GM18861 (cell line): ENCODE measurements around the gene HBEGF.

Experiments
- ATAC-seq: cut with Tn5 transposase; IDR thresholded peaks from one replicate; pipeline ENCODE4 v1.9.1; 2021; ENCODE audit not compliant: unreplicated experiment

Gene HBEGF

DNA sequence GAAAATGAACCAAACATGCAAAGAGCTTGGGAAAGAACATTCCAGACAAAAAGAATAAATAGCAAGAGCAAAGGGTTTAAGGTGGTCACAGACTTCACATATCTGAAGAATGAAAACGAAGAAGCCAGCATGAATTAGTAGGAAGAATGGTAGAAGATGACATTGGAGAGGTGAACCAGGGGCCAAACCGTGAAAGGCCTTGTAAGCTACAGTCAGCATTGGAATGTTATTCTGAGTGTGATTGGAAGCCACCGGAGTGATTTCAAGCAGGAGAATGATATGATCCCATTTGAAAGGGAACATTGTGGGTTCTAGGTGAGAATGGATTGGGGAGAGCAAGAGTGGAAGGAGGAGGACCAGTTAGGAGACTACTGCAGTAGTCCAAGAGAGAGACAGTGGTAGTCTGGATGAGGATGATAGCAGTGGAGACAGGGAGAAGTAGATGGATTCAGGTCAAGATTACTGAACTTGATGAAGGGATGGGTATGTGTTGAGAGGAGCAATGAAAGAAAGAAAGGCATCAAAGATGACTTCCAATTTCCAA is 36.6 kb downstream of the HBEGF start:
- ATAC-seq: no peak

DNA sequence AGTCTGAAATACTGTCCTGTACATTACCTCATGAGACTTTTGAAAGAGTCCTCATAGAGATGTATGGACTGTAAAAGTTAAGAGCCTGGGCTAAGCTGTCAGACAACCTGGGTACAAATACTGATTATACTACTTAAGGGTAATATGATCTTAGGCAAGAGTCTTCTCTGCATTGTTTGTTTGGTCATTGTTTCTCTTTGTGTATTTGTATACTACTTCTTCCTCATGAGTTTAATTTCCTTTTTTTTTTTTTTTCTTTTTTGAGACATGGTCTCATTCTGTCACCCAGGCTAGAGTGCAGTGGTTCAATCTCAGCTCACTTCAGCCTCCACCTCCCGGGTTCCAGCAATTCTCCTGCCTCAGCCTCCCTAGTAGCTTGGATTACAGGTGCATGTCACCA is 40.9 kb downstream of the HBEGF start:
- ATAC-seq: no peak

DNA sequence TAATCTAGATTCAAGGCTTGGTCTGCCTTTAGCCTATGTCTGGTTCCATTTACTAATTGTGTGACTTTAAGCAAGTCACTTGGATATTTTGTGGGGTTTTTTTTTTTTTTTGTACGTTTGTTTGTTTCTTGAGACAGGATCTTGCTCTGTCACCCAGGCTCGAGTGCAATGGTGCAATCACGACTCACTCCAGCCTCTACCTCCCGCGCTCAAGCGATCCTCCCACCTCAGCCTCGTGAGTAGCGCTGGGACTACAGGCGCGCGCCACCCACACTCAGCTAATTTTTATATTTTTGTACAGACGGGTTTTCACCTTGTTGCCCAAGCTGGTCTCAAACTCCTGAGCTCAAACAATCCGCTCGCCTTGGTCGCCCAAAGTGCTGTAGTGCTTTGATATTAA is 42.4 kb downstream of the HBEGF start:
- ATAC-seq: no peak

DNA sequence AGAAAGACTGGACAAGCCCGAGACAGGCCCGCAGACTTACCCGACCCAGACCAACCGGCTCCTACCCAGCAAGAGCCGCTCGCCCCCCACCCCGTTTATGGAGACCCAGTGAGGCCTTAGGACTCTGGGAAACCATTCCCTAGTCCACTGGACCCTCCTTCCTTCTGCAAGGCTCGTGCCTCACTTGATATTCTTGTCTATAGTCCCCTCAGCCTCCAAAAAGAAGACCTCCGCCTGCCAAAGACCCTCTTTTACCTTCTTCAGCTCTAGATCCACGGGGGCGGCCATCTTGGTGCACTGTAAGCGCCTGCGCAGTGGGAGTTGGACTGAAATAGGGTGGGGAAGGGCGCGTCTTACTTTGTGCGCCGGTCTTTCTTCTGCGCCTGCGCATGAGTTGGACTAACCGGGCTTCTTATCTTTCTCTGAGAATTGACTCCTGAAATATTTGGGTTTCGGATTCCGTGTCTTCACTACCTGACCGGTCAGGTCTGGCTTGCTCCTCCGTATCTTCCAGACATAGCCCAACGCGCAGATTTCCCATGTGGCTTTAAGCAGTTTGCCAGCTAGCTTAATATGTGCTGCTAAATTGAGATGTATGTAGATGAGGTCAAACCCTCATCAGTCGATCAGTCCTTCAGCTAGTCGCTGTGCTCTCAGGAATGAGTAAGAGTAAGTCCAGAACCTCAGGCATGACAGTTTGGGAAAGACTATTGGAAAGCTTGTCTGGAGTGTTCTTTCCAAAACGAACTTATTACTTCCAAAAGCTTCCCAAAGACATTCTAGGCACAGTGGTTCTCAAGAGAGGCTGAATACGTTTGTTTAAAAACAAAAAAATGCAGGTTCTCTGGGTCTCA is 43.4 kb downstream of the HBEGF start, which contains the start of gene PFDN1:
Gene PFDN1 (minus strand): TSS at position 316 of the 854 bp plus-strand sequence. CDS start 28 bp downstream, at position 288.
- ATAC-seq: peak; percentile 90

DNA sequence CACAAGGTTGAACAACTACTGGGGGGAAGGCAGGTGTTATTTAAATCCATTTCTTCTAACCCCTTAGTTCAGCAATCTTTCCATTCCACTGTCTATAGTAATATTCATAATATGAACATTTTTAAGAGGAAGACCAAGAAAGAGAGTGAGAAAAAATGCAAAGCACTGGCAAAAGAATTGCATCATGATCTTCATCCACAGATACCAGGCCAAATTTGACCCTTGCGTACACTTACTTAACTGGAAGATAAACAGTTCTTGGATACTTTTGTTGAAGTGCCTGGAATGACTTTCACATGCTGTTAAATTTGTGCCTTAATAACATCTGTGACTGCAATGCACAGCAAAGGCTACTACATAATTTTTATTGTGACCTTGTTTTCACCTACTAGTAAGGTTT is 45.3 kb downstream of the HBEGF start:
- no peak for ATAC-seq

DNA sequence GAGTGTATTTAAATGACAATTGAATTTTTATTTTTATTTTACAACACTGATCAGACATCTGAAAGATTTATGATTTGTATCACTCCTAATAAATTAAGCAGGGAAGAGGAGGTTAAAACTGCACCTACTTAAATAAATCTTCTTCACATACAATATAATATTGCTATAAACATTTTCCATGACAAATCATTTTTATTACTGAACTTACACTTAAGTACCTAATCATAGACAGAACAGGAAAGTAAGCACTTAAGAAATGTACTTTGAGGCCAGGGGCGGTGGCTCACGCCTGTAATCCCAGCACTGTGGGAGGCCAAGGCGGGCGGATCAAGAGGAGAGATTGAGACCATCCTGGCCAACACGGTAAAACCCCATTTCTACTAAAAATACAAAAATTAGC is 47.3 kb downstream of the HBEGF start:
- ATAC-seq: no peak

DNA sequence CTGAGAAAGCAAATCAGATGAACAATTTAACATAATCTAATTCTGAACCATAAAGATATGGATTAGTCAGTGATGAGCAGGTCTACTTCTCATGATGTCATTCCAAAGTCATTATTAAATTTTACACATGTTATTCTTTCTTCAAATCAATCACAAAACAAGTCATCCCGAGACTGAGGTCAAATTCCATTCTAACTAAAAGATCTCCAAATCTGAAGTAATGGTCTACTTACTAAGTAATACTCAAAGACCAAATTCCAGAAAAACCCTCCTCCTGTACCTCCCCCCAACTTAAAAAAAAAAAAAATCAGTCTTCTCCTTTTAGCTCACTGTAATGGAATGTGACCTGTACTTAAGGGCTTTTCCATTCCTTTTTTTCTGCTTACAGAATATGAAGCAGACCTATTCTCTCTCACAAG is 48.2 kb downstream of the HBEGF start:
- no peak for ATAC-seq

DNA sequence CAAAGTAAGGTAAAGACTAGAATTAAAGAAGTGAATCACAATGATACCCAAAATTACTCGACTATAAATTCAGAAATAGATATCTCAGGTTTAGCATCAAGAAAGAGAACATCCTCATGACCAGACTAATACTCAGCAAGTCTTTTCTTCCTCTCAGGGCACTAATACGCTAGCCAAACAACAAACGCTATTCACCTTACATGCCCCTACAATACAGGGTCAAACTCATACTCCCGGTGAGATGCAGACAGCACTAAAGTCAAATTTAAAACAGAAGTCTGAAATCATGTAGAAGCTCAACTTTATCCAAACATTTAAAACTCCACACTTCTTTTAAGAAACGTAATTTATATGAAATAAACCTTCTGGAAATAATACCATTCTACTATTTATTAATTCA is 49.1 kb downstream of the HBEGF start:
- no peak for ATAC-seq

DNA sequence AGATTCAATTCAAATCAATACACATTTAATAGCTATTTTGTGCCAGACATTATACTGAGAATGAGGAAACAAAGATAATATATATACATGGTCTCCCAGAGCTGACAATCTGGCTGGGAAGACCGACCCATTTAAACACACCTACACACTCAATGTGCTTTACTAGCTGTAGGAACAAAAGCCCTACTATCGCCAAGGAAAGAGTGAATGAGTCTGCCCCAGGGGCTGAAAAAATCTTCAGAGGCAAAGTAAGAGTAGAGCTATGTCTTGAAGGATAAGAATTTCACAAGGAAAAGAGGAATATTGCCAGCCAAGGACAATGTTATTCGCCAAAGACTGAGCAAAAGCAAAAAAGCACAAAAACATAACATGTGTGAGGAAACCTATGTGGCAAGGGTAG is 50.1 kb downstream of the HBEGF start:
- no peak for ATAC-seq

DNA sequence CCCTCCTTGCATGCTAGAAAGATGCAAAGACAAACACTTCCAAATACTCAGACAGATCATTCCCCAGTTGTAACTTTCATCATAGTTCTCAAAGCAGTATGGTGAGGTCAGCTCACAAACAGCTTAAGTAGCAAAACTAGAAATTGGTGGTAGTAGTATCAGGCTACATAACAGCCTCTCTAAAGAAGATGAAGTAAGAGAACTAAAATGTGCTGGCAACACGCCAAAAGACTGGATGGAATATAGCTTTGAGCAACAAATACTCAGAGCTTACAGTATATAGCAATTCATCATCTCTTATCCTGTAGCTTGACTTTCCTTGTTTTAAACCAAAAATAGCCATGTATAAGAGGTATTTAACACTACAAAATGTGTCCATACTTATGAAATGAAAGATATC is 51.0 kb downstream of the HBEGF start:
- ATAC-seq: no peak

DNA sequence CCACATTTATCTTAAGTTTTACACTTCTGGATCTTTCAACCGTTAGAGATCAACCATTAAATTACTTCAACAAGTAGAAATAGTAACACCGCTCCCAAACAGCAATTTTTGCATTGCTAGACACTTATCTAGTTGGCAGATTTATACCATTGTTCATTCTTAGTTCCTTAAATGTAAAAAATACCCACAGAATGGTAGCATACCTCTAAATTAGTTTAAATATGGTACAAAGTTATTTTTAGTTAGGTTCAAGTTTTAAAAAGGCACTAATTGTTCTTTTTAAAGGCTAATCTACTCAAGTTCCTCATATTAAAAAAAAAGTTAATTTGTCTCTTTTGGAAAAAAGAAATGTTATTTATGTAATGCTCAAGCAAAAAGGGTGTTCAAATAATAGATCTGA is 51.6 kb downstream of the HBEGF start:
- no peak for ATAC-seq

DNA sequence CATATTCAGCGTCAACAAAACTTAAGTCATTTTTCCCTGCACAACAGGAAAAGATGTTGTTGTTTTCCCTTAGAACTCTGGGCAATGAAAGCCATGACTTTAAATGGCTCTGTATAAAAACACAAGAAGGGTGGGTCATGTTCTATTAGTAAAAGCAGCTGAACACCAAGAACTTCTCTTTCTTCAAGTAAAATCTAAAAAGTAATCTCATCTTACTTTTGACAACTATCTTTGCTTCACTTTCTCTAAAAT is 52.6 kb downstream of the HBEGF start:
- no peak for ATAC-seq

DNA sequence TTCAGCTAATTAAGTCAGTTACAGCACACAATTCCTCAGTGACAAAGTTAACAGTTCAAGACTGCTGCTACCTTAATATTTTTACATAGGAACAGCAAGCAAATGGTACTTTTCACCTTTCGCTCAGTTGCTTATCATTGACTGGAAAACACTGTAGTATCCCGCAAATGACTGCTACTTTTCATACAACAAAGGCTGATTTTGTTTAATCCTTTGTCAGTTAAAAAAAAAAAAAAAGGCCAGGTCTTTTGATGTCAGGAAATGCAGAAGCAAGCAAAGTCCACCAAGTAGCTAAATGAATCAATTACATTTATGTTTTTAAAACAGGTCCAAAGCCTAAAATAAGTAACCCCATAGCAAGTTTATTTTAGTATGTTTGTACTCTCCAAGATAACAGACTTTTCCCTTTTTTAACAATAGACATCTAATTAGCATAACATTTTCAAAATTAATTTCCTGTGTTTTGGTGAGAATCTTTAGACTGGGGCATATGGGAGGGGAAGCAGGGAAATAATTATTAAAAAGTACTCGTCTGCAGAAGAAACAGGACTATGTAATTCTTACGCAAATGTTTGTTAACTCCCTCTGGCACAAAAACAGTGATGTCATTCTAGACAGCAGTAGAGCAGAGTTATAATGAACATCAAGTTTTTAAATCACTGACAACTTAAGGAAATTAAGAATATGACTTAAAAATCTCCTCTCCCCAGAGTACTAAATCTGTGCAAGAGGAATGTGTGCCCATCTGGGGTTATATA is 53.1 kb downstream of the HBEGF start:
- no peak for ATAC-seq

DNA sequence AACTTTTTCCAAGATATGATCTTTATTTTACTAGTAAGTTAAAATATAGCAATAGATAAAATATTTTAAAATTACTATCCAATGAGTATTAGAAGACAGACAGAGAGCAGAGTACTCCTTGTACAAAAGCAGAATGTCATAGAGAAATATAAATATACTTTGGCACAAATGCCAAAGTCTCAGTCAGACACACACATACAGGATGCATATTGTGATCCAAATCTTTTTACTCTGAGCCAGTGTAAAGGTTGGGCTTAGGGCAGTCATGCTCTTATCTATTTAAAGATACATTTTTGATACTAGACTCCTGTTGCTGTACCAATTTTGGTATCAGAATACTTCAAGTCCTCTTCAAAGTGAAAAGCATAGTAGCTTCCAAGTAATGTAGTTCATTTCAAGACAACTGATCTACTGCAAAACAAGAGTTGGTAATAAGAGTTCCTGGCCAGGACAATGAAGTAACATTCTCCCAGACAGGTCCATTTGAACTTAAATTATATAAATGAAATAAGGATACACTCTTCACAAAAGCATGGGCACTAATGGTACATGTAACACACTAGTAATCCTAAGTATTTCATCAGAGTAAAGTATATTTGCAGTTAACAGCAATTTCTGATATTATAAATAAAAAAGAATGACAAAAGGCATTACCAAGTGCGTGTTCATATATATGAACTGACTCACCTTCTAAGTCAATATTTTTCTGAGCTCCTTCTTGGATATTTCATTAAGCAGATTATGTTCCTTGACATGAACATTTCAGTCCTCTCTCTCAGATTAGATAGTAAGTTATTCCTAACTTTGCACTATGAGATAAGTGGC is 54.0 kb downstream of the HBEGF start:
- no peak for ATAC-seq

DNA sequence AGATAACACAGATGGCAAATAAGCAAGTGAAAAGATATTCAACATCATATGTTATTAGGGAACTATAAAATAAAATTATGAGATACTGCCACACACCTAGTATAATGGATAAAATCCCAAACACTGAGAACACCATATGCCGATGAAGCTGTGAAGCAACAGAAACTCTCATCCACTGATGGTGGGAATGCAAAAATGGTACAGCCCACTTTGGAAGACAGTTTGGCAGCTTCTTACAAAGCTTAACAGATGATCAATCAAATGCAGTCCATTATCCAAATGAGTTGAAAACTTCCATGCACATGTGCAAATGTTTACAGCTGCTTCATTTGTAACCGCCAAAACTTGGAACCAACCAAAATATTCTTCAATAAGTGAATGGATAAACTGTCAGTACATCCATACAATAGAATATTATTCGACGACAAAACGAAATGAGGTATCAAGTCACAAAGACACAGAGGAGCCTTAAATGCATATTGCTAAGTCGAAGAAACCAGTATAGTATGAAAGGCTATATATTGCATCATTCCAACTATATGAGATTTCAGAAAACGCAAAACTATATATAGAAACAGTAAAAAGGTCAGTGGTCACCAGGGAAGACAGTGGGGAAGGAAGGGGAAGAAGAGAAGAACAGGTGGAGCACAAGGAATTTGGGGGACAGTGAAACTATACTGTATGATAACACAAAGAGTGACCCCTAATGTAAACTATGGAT is 58.4 kb downstream of the HBEGF start:
- no peak for ATAC-seq

DNA sequence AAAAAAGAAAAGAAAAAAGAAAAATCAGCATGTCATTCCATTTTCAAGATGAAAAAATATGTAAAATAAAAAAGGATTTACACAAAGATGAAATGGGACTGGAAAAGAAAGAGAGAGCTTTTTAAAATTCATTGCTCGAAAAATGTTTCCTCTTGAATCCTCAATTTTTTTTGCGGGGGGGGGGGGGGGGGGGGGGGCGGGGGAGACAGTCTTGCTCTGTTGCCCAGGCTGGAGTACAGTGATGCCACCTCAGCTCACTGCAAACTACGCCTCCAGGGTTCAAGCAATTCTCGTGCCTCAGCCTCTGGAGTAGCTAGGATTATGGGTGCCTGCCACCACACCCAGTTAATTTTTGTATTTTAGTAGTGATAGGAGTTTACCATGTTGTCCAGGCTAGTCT is 60.0 kb downstream of the HBEGF start:
- ATAC-seq: no peak

DNA sequence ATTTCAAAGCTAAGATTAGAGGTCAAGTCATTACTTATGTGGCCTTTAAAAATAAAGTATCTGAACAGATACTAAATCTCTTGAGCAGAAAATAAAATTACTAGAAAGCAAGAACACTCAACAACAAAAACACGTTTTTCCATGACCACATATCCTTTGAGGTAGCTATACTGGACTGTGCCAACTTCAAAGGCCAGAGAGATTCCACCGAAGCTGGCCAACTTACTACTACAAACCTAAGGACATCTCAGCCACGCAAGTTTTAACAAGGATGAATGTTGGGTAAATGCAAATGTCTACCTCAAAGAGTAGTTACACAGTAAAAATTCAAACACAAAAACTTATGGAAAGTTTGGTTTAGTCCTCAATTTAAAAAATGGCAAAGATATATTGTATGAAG is 62.4 kb downstream of the HBEGF start:
- no peak for ATAC-seq
